Stomach (tissue), 9 donors: ENCODE measurements around the gene BOK. TPM values are rescaled to one million over a fixed set of nuclear protein-coding genes. Genes with fewer than 3 reads are reported as not detected.
A peak's percentile ranks its signal among the peaks of the same experiment; 100 is the strongest.
"Not testable (repeated sequence)": the region's sequence is repeated elsewhere in the genome, so short reads cannot be mapped to it uniquely, and the experiment has no call there.

ENCODE experiments used
- DNase-seq, 2 donors: peaks; one replicate each; pipeline versions ENCODE4 v3.0.0 to v3.0.0-alpha.2; 2013 to 2019
- H3K27ac ChIP-seq, 5 donors: fragments of 200-600 bp in 4 of 5; sonication (generic) in 4 of 5; one replicate each; pipeline ENCODE4 v1.5.1; 2013 to 2019; ENCODE audit warnings: mild to moderate bottlenecking in 1 of 5, moderate library complexity in 1 of 5
- H3K27me3 ChIP-seq, 3 donors: fragments of 200-600 bp; sonication (generic); one replicate each; pipeline ENCODE4 v1.5.1; 2017 to 2019; ENCODE audit warnings: mixed run types in 1 of 3
- H3K36me3 ChIP-seq, 4 donors: fragments of 200-600 bp; sonication (generic); 1 replicate in 3 of 4; 2 replicates in 1 of 4; pipeline ENCODE4 v1.5.1; 2016 to 2019
- H3K4me1 ChIP-seq, 4 donors: fragments of 200-600 bp; sonication (generic); one replicate each; pipeline ENCODE4 v1.5.1; 2016 to 2019
- H3K4me3 ChIP-seq, 4 donors: fragments of 200-600 bp; sonication (generic) in 3 of 4; one replicate each; pipeline ENCODE4 v1.5.1; 2016 to 2019; ENCODE audit warnings: mild to moderate bottlenecking in 1 of 4
- H3K9me3 ChIP-seq, 4 donors: fragments of 200-600 bp; sonication (generic); one replicate each; pipeline ENCODE4 v1.5.1; 2016 to 2019
- EP300 ChIP-seq: sonication (generic); formaldehyde crosslinking; IDR thresholded peaks from one replicate; pipeline ENCODE4 v1.6.1; 2017; ENCODE audit warnings: antibody characterized with exemption
- POLR2A ChIP-seq, 4 donors: fragments of 450-650 bp; IDR thresholded peaks; one replicate each; pipeline ENCODE4 v1.6.1; 2016; ENCODE audit warnings: antibody characterized with exemption in 4 of 4, control low read depth in 2 of 4, mild to moderate bottlenecking in 1 of 4, moderate library complexity in 1 of 4
- POLR2AphosphoS5 ChIP-seq, 3 donors: sonication (generic); formaldehyde crosslinking; IDR thresholded peaks; one replicate each; pipeline ENCODE4 v1.6.1; 2016; ENCODE audit warnings: antibody characterized with exemption in 3 of 3
- WGBS, 5 donors: extraction: QIAGEN DNeasy Blood & Tissue Kit in 3 of 5; methylation state at CpG; one replicate each; pipeline versions ENCODE4 v1.1.5 to v1.1.7; 2013 to 2018; 5-methylcytosine and 5-hydroxymethylcytosine counted together
- intact Hi-C: fragments of 100-400 bp; cut with DNase I; formaldehyde crosslinking; loops from one replicate; pipeline ENCODE4 v1.15.1; 2023; ENCODE audit warnings: low total_unique reads
- polyA plus RNA-seq, 3 donors: library from polyadenylated mRNA; stranded (reverse); fragments of 200-250 nt; gene quantifications; one replicate each; pipeline ENCODE4 v1.2.3, GENCODE V29; 2013
- total RNA-seq, 5 donors: library from RNA; depleted of rRNA; stranded (reverse); fragments of >200 nt; gene quantifications; one replicate each; pipeline versions ENCODE4 v1.1.0 to v1.2.3, GENCODE V29; 2014 to 2016
- TF ChIP-seq, protein P1 (sequence below), 7 experiments: fragments of 450-650 bp in 4 of 7; fragments of 200-600 bp in 3 of 7; sonication (generic) in 3 of 7; IDR thresholded peaks; one replicate each; pipeline ENCODE4 v1.5.1; 2016 to 2019; ENCODE audit warnings: antibody characterized with exemption in 7 of 7, control low read depth in 2 of 7, mild to moderate bottlenecking in 1 of 7
- donor health status: healthy with polysubstance abuse.
- donor health status: Bipolar disorder and iron deficiency.
- donor health status: healthy.

The BOK gene
- total and polyA plus RNA-seq, 8 donors, result 13.0 to 112 (median 36.1) TPM

DNA sequence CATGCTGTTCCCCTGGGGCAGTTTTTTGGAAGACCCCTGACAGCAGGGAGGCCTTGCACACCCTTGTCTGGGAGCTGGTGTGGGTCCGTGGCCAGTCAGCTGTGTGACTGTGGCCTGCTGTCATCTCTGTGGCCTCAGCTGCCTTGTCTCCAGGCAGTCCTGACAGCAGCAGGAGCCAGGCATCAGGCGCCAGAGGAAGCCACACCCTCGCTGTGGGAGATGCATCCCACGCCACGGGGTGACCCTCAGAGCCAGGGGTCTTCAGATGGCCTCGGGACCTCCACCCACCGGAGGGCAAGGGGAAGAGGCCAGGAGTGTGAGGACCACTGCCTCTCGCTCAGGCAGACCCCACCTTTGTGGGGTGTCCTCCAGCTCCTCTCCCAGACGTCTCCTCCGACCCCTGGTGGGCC, 5.0 kb downstream of the BOK start:
- Histone ChIP-seq H3K4me3 (no peak overlapping the region), H3K27me3 (peaks cover 0 to 26% (median 0%) of the 10 kb centered on the region in 3 donors), H3K4me1 (peaks cover 38 to 67% (median 60%) of the 10 kb centered on the region in 4 donors), H3K9me3 (no peaks in the 10 kb centered on the region), H3K36me3 (peaks cover 4 to 23% (median 19%) of the 10 kb centered on the region in 4 donors), H3K27ac (peak overlapping the region in 3 of 5 donors; percentile 26 to 51 (median 30))
- TF ChIP-seq EP300 (no peak), POLR2AphosphoS5 (IDR thresholded peaks at IDR 0.05) (no peak), POLR2A (IDR thresholded peaks at IDR 0.05) (no peak)
- TF ChIP-seq, protein P1, sequence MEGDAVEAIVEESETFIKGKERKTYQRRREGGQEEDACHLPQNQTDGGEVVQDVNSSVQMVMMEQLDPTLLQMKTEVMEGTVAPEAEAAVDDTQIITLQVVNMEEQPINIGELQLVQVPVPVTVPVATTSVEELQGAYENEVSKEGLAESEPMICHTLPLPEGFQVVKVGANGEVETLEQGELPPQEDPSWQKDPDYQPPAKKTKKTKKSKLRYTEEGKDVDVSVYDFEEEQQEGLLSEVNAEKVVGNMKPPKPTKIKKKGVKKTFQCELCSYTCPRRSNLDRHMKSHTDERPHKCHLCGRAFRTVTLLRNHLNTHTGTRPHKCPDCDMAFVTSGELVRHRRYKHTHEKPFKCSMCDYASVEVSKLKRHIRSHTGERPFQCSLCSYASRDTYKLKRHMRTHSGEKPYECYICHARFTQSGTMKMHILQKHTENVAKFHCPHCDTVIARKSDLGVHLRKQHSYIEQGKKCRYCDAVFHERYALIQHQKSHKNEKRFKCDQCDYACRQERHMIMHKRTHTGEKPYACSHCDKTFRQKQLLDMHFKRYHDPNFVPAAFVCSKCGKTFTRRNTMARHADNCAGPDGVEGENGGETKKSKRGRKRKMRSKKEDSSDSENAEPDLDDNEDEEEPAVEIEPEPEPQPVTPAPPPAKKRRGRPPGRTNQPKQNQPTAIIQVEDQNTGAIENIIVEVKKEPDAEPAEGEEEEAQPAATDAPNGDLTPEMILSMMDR (IDR thresholded peaks at IDR 0.05), result no peak
- intact Hi-C loops, result no loop called here
- 75 to 93% (median 77%) methylated on average over 2 to 10 of the region's 10 CpGs for WGBS, 5 donors
- peak in 1 of 2 donors; percentile 2 for DNase-seq

- intact Hi-C loops, result no loop called here
- DNase-seq, result no peak
- Histone ChIP-seq H3K36me3 (peaks cover 4 to 27% (median 19%) of the 10 kb centered on the region in 4 donors), H3K4me1 (peaks cover 38 to 72% (median 61%) of the 10 kb centered on the region in 4 donors), H3K27me3 (peaks cover 0 to 21% (median 0%) of the 10 kb centered on the region in 3 donors), H3K9me3 (no peaks in the 10 kb centered on the region), H3K4me3 (no peak overlapping the region), H3K27ac (peak overlapping the region in 3 of 5 donors; percentile 26 to 51 (median 30))
- TF ChIP-seq, protein P1 (IDR thresholded peaks at IDR 0.05), result no peak
- TF ChIP-seq POLR2AphosphoS5 (IDR thresholded peaks at IDR 0.05), result no peak
- TF ChIP-seq POLR2A (IDR thresholded peaks at IDR 0.05), result no peak
- TF ChIP-seq EP300, result no peak
- 79 to 89% (median 80%) methylated on average over 12 to 23 of the region's 23 CpGs for WGBS, 5 donors
Observed at GRCh38 chr2:241563981-241564595, 5.5 kb downstream of the BOK start.

GRCh38 chr2:241564596-241565410, 6.3 kb downstream of the BOK start:
- H3K9me3 ChIP-seq, result no peaks in the 10 kb centered on the region
- H3K27me3 ChIP-seq, result peaks cover 0 to 14% (median 0%) of the 10 kb centered on the region in 3 donors
- no peak for DNase-seq
- H3K36me3 ChIP-seq, result peaks cover 4 to 27% (median 19%) of the 10 kb centered on the region in 4 donors
- WGBS, 5 donors, result 76 to 87% (median 80%) methylated on average over 25 to 36 of the region's 36 CpGs
- H3K27ac ChIP-seq, result peak overlapping the region in 3 of 5 donors; percentile 26 to 51 (median 30)
- TF ChIP-seq, protein P1 (IDR thresholded peaks at IDR 0.05), result no peak
- TF ChIP-seq POLR2AphosphoS5 (IDR thresholded peaks at IDR 0.05), result peak in 1 of 3 donors; percentile 20
- peaks cover 34 to 66% (median 55%) of the 10 kb centered on the region in 4 donors for H3K4me1 ChIP-seq
- H3K4me3 ChIP-seq, result no peak overlapping the region
- intact Hi-C loops, result no loop called here

DNA sequence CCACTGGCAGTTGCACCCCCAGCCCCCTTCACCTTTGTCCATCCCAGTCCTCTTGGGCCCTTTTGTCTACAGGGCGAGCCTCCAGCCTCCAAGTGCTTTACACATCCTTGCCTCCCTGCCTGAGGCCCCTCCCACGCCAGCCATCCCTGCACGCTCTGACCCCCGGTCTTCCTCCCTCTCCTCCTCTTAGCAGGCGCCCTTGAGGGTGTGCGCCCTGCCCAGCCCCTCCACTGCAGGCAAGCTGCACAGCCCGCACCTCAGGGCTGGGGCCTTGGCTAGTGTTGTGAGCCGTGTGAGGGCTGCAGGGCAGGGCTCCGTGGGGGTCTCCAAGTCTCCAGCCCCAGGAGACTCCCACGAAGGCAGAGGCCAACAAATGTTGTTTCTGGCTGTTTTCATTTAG, 6.9 kb downstream of the BOK start:
- TF ChIP-seq POLR2A (IDR thresholded peaks at IDR 0.05) (no peak), EP300 (no peak), POLR2AphosphoS5 (IDR thresholded peaks at IDR 0.05) (no peak)
- TF ChIP-seq, protein P1 (IDR thresholded peaks at IDR 0.05), result no peak
- no peak overlapping the region for H3K4me3 ChIP-seq
- H3K36me3 ChIP-seq, result peaks cover 4 to 27% (median 21%) of the 10 kb centered on the region in 4 donors
- H3K9me3 ChIP-seq, result no peaks in the 10 kb centered on the region
- DNase-seq, result no peak
- peaks cover 0 to 8% (median 0%) of the 10 kb centered on the region in 3 donors for H3K27me3 ChIP-seq
- intact Hi-C loops, result no loop called here
- H3K4me1 ChIP-seq, result peaks cover 28 to 60% (median 49%) of the 10 kb centered on the region in 4 donors
- WGBS, 5 donors, result 69 to 84% (median 81%) methylated on average over 10 of the region's 10 CpGs
- H3K27ac ChIP-seq, result peak overlapping the region in 1 of 5 donors; percentile 30

- H3K4me3 ChIP-seq, H3K9me3 ChIP-seq, H3K27me3 ChIP-seq, DNase-seq, intact Hi-C loops, H3K27ac ChIP-seq: not testable (repeated sequence)
- peaks cover 22 to 54% (median 43%) of the 10 kb centered on the region in 4 donors for H3K4me1 ChIP-seq
- H3K36me3 ChIP-seq, result peaks cover 4 to 27% (median 23%) of the 10 kb centered on the region in 4 donors
- WGBS, 5 donors, result 91 to 97% (median 93%) methylated on average over 11 of the region's 11 CpGs
Observed at GRCh38 chr2:241566021-241566420, 7.5 kb downstream of the BOK start.
